ENCODE data around the gene DOK4. TPM values are rescaled to one million over a fixed set of nuclear protein-coding genes. Genes with fewer than 3 reads are reported as not detected.

DOK4 gene
- total RNA-seq (10 to 100 TPM in 3 of 9 donors, 1 to 10 TPM in 6; 6.4 to 14.8 (median 7.9) TPM), polyA plus RNA-seq (1 to 10 TPM; 5.9 to 6.7 TPM)
- long read RNA-seq, donor 1, partial matches to known transcripts = 4 of 22 reads
- long read RNA-seq, donor 1, other reads (novel, unspliced or antisense) = 15 of 22 reads
- long read RNA-seq, donor 2, transcript DOK4-218 (8 exons, 1,848 nt) = major isoform, 7 of 11 reads
- long read RNA-seq, donor 2, partial matches to known transcripts = 2 of 11 reads
- long read RNA-seq, donor 2, other reads (novel, unspliced or antisense) = 1 of 11 reads
- long read RNA-seq, donor 3, transcript DOK4-201 (9 exons, 2,772 nt) = major isoform, 9 of 27 reads
- long read RNA-seq, donor 3, partial matches to known transcripts = 3 of 27 reads
- long read RNA-seq, donor 3, other reads (novel, unspliced or antisense) = 13 of 27 reads

- Histone ChIP-seq H3K4me3 (peak within 1 kb of the TSS; percentile 39 to 97 (median 82)), H3K9me3 (no peaks in the 10 kb centered on the region), H3K27me3 (no peaks in the 10 kb centered on the region), H3K36me3 (no peaks in the 10 kb centered on the region), H3K4me1 (peaks cover 0 to 24% (median 19%) of the 10 kb centered on the region in 12 donors), H3K27ac (peak within 1 kb of the TSS in 9 of 12 donors; percentile 52 to 83 (median 74))
- DNase-seq = peak; percentile 83 to 92 (median 85)
- intact Hi-C loops (cut with DNase I) = no loop called here
- TF ChIP-seq CTCF (IDR thresholded peaks at IDR 0.05) (no peak), POLR2A (IDR thresholded peaks at IDR 0.05) (no peak)
- ATAC-seq = peak; percentile 70 to 97 (median 94)
- WGBS, 4 donors = 0 to 2% (median 1%) methylated on average over 23 to 73 of the region's 73 CpGs
Observed at GRCh38 chr16:57485916-57486857, at the start of gene DOK4. Gene DOK4 (minus strand): TSS chr16:57486493. CDS start chr16:57479507, 6,986 bp downstream.

GRCh38 chr16:57535680-57536305 lies 49.5 kb upstream of the DOK4 start:
- TF ChIP-seq CTCF (IDR thresholded peaks at IDR 0.05) (peak in 6 of 12 donors; percentile 12 to 57 (median 33)), POLR2A (IDR thresholded peaks at IDR 0.05) (peak in 1 of 2 donors; percentile 37)
- DNase-seq (peak; percentile 96 to 97 (median 97)), ATAC-seq (peak; percentile 94 to 97 (median 96))
- no peaks in the 10 kb centered on the region for H3K9me3 ChIP-seq
- peak overlapping the region; percentile 64 to 98 (median 91) for H3K4me3 ChIP-seq
- intact Hi-C loops (cut with DNase I) = no loop called here
- H3K27me3 ChIP-seq = peaks cover 0 to 5% (median 0%) of the 10 kb centered on the region in 9 donors
- peak overlapping the region; percentile 61 to 97 (median 93) for H3K27ac ChIP-seq
- H3K36me3 ChIP-seq = no peaks in the 10 kb centered on the region
- H3K4me1 ChIP-seq = peaks cover 0 to 81% (median 33%) of the 10 kb centered on the region in 12 donors
- WGBS, 4 donors = 1 to 2% (median 1%) methylated on average over 16 to 50 of the region's 50 CpGs

GRCh38 chr16:57534881-57535658 lies 48.8 kb upstream of the DOK4 start:
- no peaks in the 10 kb centered on the region for H3K36me3 ChIP-seq
- H3K27ac ChIP-seq = peak overlapping the region in 11 of 12 donors; percentile 79 to 97 (median 94)
- 23 to 57% (median 49%) methylated on average over 8 to 13 of the region's 13 CpGs for WGBS, 4 donors
- intact Hi-C loops (cut with DNase I) = no loop called here
- H3K4me1 ChIP-seq = peaks cover 0 to 88% (median 38%) of the 10 kb centered on the region in 12 donors
- ATAC-seq = no peak
- no peaks in the 10 kb centered on the region for H3K9me3 ChIP-seq
- DNase-seq = no peak
- H3K27me3 ChIP-seq = peaks cover 0 to 5% (median 0%) of the 10 kb centered on the region in 9 donors
- no peak for TF ChIP-seq CTCF (IDR thresholded peaks at IDR 0.05)
- no peak for TF ChIP-seq POLR2A (IDR thresholded peaks at IDR 0.05)
- peak overlapping the region; percentile 64 to 98 (median 91) for H3K4me3 ChIP-seq

Data from heart left ventricle (tissue), 16 donors.